Measurements from ENCODE around the gene PSEN1. TPM values are rescaled to one million over a fixed set of nuclear protein-coding genes. Genes with fewer than 3 reads are reported as not detected.

The PSEN1 gene
- total RNA-seq, 1 donor from 2014 or later, result 58.6 TPM

- Mint-ChIP-seq H3K27ac (ENCODE audit: unreplicated experiment) (no peak overlapping the region), H3K9me3 (ENCODE audit: low read depth) (no peaks in the 10 kb centered on the region), H3K4me3 (ENCODE audit: unreplicated experiment) (no peak overlapping the region), H3K4me1 (ENCODE audit: low read depth) (peaks cover 39% of the 10 kb centered on the region), H3K27me3 (ENCODE audit: low read depth) (peaks cover 2% of the 10 kb centered on the region), H3K36me3 (ENCODE audit: low read depth) (peaks cover 4% of the 10 kb centered on the region)
- no peak for TF ChIP-seq CTCF (IDR thresholded peaks at IDR 0.05)
- no peak for DNase-seq (ENCODE audit: low spot score)
These were observed 93.7 kb downstream of the PSEN1 start for GRCh38 chr14:73230051-73230450.

GRCh38 chr14:73231981-73232851, 95.9 kb downstream of the PSEN1 start:
- peaks cover 52% of the 10 kb centered on the region for H3K4me1 Mint-ChIP-seq (ENCODE audit: low read depth)
- peak overlapping the region; percentile 41 for H3K27ac Mint-ChIP-seq (ENCODE audit: unreplicated experiment)
- no peaks in the 10 kb centered on the region for H3K9me3 Mint-ChIP-seq (ENCODE audit: low read depth)
- no peak for DNase-seq (ENCODE audit: low spot score)
- H3K27me3 Mint-ChIP-seq (ENCODE audit: low read depth), result peaks cover 2% of the 10 kb centered on the region
- no peak overlapping the region for H3K4me3 Mint-ChIP-seq (ENCODE audit: unreplicated experiment)
- peaks cover 1% of the 10 kb centered on the region for H3K36me3 Mint-ChIP-seq (ENCODE audit: low read depth)
- peak; percentile 58 for TF ChIP-seq CTCF (IDR thresholded peaks at IDR 0.05)

DNA sequence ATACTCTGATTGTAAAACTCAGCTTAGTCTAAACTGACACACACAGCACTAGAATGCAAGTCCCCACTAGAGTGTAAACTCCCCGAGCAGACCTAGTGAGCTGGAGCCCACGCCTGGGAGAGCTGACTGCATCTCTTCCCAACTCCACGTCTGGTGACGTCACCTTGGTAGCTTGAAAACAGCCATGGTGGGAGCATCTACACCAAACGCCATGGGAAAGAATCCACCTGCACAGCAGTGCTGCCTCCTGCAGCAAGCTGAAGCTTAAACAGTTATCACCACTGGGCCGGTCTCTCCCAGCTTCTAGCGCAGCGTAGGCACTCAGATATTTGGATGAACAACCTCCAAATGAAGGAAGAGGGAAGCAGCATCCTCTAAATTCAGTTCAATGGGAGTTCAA, 96.7 kb downstream of the PSEN1 start:
- no peak for DNase-seq (ENCODE audit: low spot score)
- Mint-ChIP-seq H3K4me3 (ENCODE audit: unreplicated experiment) (no peak overlapping the region), H3K36me3 (ENCODE audit: low read depth) (peaks cover 1% of the 10 kb centered on the region), H3K27me3 (ENCODE audit: low read depth) (peaks cover 2% of the 10 kb centered on the region), H3K4me1 (ENCODE audit: low read depth) (peaks cover 45% of the 10 kb centered on the region), H3K27ac (ENCODE audit: unreplicated experiment) (no peak overlapping the region), H3K9me3 (ENCODE audit: low read depth) (no peaks in the 10 kb centered on the region)
- TF ChIP-seq CTCF (IDR thresholded peaks at IDR 0.05), result no peak

DNA sequence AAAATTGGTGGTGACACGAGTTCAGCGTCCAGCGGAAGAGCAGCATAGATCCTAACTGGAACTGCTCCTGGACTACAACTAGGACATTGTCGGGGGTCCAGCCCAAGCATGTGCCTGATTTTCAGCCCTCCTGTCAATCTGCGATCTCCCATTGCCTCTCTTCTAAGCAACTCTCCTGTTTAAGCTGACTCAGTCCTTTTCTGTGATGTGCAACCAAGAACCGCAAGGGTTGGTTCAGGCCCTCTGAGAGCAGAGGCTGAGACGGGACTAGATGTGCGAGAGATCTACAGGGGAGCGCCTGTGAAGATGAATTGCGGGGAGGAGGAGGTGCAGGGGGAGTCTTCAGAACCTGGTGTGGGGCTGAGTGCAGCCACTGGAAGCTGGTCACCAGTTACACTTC, 97.3 kb downstream of the PSEN1 start:
- no peak overlapping the region for H3K27ac Mint-ChIP-seq (ENCODE audit: unreplicated experiment)
- H3K27me3 Mint-ChIP-seq (ENCODE audit: low read depth), result peaks cover 2% of the 10 kb centered on the region
- no peak for DNase-seq (ENCODE audit: low spot score)
- no peaks in the 10 kb centered on the region for H3K9me3 Mint-ChIP-seq (ENCODE audit: low read depth)
- TF ChIP-seq CTCF (IDR thresholded peaks at IDR 0.05), result no peak
- peaks cover 44% of the 10 kb centered on the region for H3K4me1 Mint-ChIP-seq (ENCODE audit: low read depth)
- H3K4me3 Mint-ChIP-seq (ENCODE audit: unreplicated experiment), result no peak overlapping the region
- peaks cover 1% of the 10 kb centered on the region for H3K36me3 Mint-ChIP-seq (ENCODE audit: low read depth)

DNA sequence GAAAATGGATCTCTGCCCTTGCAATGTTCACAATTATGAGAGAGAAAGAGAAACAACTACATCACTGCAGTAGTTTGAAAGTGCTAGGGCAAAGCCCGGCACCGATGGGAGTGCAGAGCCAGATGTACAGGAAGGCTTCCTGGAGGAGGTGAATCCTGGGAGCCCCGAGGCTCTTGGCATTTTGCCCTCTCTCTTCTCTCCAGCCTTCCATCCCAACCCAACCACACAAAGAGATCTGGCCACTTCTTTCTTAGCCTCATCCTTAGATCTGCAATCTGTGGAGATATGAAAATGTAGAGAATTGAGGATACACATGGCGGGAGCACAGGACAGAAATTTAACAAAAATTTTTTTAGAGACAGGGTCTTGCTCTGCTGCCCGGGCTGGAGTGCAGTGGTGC, 97.7 kb downstream of the PSEN1 start:
- H3K36me3 Mint-ChIP-seq (ENCODE audit: low read depth), result peaks cover 1% of the 10 kb centered on the region

More for the DNA sequence above, 97.7 kb downstream of the PSEN1 start:
- DNase-seq (ENCODE audit: low spot score), result no peak
- Mint-ChIP-seq H3K4me3 (ENCODE audit: unreplicated experiment) (no peak overlapping the region), H3K4me1 (ENCODE audit: low read depth) (peaks cover 44% of the 10 kb centered on the region), H3K27me3 (ENCODE audit: low read depth) (peaks cover 2% of the 10 kb centered on the region), H3K27ac (ENCODE audit: unreplicated experiment) (no peak overlapping the region), H3K9me3 (ENCODE audit: low read depth) (no peaks in the 10 kb centered on the region)
- no peak for TF ChIP-seq CTCF (IDR thresholded peaks at IDR 0.05)
